Parathyroid adenoma (tissue), 2 donors: Measurements from ENCODE around the gene DHX58.

ENCODE experiments used
- H2AFZ ChIP-seq: fragments of 300-600 bp; sonication (generic); one replicate; pipeline ENCODE4 v1.7.0; 2017; ENCODE audit warnings: antibody characterized with exemption, mild to moderate bottlenecking
- H3K27ac ChIP-seq: fragments of 300-600 bp; sonication (generic); one replicate; pipeline ENCODE4 v1.7.0; 2017
- H3K27me3 ChIP-seq: fragments of 300-600 bp; sonication (generic); one replicate; pipeline ENCODE4 v1.7.0; 2017; ENCODE audit warnings: low read length; ENCODE audit not compliant: control insufficient read depth, insufficient read depth
- H3K36me3 ChIP-seq: fragments of 300-600 bp; sonication (generic); one replicate; pipeline ENCODE4 v1.7.0; 2017; ENCODE audit warnings: low read length; ENCODE audit not compliant: control insufficient read depth, insufficient read depth
- H3K4me1 ChIP-seq: fragments of 300-600 bp; sonication (generic); one replicate; pipeline ENCODE4 v1.7.0; 2017; ENCODE audit warnings: control low read depth
- H3K4me2 ChIP-seq: fragments of 300-600 bp; sonication (generic); one replicate; pipeline ENCODE4 v1.7.0; 2017; ENCODE audit warnings: low read length
- H3K4me3 ChIP-seq: fragments of 300-600 bp; sonication (generic); one replicate; pipeline ENCODE4 v1.7.0; 2017; ENCODE audit warnings: low read depth, low read length
- H3K79me2 ChIP-seq: fragments of 300-600 bp; sonication (generic); one replicate; pipeline ENCODE4 v1.7.0; 2017; ENCODE audit warnings: control low read depth
- H3K9ac ChIP-seq: fragments of 300-600 bp; sonication (generic); one replicate; pipeline ENCODE4 v1.7.0; 2017; ENCODE audit warnings: mild to moderate bottlenecking
- H3K9me3 ChIP-seq: fragments of 300-600 bp; sonication (generic); one replicate; pipeline ENCODE4 v1.7.0; 2017; ENCODE audit warnings: low read length; ENCODE audit not compliant: control insufficient read depth
- CTCF ChIP-seq: fragments of 300-600 bp; sonication (generic); IDR thresholded peaks from one replicate; pipeline ENCODE4 v1.7.0; 2017; ENCODE audit warnings: antibody characterized with exemption, mild to moderate bottlenecking
- donor health status: primary hyperparathyroidism.

Gene DHX58

GRCh38 chr17:42110301-42111264, 1.9 kb downstream of the DHX58 start:
- Histone ChIP-seq H3K4me1 (peaks cover 12% of the 10 kb centered on the region), H3K4me3 (no peak overlapping the region), H3K36me3 (no peaks in the 10 kb centered on the region), H3K9ac (no peak overlapping the region), H3K79me2 (no peaks in the 10 kb centered on the region), H3K27me3 (no peaks in the 10 kb centered on the region), H3K27ac (no peak overlapping the region), H2AFZ (no peak overlapping the region), H3K4me2 (no peak overlapping the region), H3K9me3 (no peaks in the 10 kb centered on the region)
- no peak for TF ChIP-seq CTCF

GRCh38 chr17:42109086-42109485, 3.4 kb downstream of the DHX58 start:
- no peak overlapping the region for H3K27ac ChIP-seq
- no peaks in the 10 kb centered on the region for H3K79me2 ChIP-seq
- H3K4me2 ChIP-seq, result no peak overlapping the region
- H3K4me1 ChIP-seq, result peaks cover 12% of the 10 kb centered on the region
- no peak for TF ChIP-seq CTCF
- H3K9me3 ChIP-seq, result no peaks in the 10 kb centered on the region
- H3K4me3 ChIP-seq, result no peak overlapping the region
- no peak overlapping the region for H3K9ac ChIP-seq
- H3K36me3 ChIP-seq, result no peaks in the 10 kb centered on the region
- no peaks in the 10 kb centered on the region for H3K27me3 ChIP-seq
- H2AFZ ChIP-seq, result no peak overlapping the region

GRCh38 chr17:42107597-42108576, 4.6 kb downstream of the DHX58 start:
- Histone ChIP-seq H3K9me3 (no peaks in the 10 kb centered on the region), H3K4me3 (no peak overlapping the region), H3K79me2 (no peaks in the 10 kb centered on the region), H3K27me3 (no peaks in the 10 kb centered on the region), H3K4me2 (no peak overlapping the region), H3K27ac (no peak overlapping the region), H3K36me3 (no peaks in the 10 kb centered on the region), H3K9ac (no peak overlapping the region), H3K4me1 (peaks cover 9% of the 10 kb centered on the region), H2AFZ (no peak overlapping the region)
- no peak for TF ChIP-seq CTCF

GRCh38 chr17:42107124-42107523, 5.4 kb downstream of the DHX58 start:
- no peak overlapping the region for H2AFZ ChIP-seq
- no peak for TF ChIP-seq CTCF
- no peaks in the 10 kb centered on the region for H3K9me3 ChIP-seq
- peaks cover 5% of the 10 kb centered on the region for H3K4me1 ChIP-seq
- H3K79me2 ChIP-seq, result no peaks in the 10 kb centered on the region
- H3K36me3 ChIP-seq, result no peaks in the 10 kb centered on the region
- no peaks in the 10 kb centered on the region for H3K27me3 ChIP-seq
- H3K4me2 ChIP-seq, result no peak overlapping the region
- no peak overlapping the region for H3K4me3 ChIP-seq
- H3K27ac ChIP-seq, result no peak overlapping the region
- H3K9ac ChIP-seq, result no peak overlapping the region
